SK-N-SH (cell line): ENCODE results near the gene RNFT1.
"Not testable (repeated sequence)": the region's sequence is repeated elsewhere in the genome, so short reads cannot be mapped to it uniquely, and the experiment has no call there.

Experiments used
- GABPA ChIP-seq: IDR thresholded peaks from 2 replicates; pipeline ENCODE4 v1.4.0; 2012; ENCODE audit warnings: low read depth, mild to moderate bottlenecking
- SIN3A ChIP-seq: IDR thresholded peaks from 2 replicates; pipeline ENCODE4 v1.6.1; 2012; ENCODE audit warnings: low read depth, mild to moderate bottlenecking, low read length, moderate library complexity, borderline replicate concordance
- TF ChIP-seq, protein P1 (sequence below): fragments of 200-600 bp; sonication (generic); IDR thresholded peaks from 2 replicates; pipeline ENCODE4 v1.6.1; 2017; ENCODE audit warnings: antibody characterized with exemption, mild to moderate bottlenecking, moderate library complexity
- TF ChIP-seq, protein P2 (sequence below): fragments of 150-350 bp; IDR thresholded peaks from 2 replicates; pipeline ENCODE4 v1.6.1; 2017; ENCODE audit warnings: antibody characterized with exemption, low read length, low read depth, borderline replicate concordance

DNA sequence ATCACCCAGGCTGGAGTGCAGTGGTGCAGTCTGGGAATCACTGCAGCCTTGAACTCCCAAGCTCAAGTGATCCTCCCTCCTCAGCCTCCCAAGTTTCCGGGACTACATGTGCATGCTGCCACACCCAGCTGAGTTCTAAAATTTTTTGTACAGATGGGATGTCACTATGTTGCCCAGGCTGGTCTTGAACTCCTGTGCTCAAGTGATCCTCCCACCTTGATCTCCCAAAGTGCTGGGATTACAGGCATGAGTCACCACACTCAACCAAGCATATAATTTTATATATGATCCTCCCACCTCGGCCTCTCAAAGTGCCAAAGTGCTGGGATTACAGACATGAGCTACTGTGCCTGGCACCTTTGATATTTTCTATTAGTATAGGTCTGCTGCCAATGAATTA, 7.2 kb upstream of the RNFT1 start:
- TF ChIP-seq, protein P1, sequence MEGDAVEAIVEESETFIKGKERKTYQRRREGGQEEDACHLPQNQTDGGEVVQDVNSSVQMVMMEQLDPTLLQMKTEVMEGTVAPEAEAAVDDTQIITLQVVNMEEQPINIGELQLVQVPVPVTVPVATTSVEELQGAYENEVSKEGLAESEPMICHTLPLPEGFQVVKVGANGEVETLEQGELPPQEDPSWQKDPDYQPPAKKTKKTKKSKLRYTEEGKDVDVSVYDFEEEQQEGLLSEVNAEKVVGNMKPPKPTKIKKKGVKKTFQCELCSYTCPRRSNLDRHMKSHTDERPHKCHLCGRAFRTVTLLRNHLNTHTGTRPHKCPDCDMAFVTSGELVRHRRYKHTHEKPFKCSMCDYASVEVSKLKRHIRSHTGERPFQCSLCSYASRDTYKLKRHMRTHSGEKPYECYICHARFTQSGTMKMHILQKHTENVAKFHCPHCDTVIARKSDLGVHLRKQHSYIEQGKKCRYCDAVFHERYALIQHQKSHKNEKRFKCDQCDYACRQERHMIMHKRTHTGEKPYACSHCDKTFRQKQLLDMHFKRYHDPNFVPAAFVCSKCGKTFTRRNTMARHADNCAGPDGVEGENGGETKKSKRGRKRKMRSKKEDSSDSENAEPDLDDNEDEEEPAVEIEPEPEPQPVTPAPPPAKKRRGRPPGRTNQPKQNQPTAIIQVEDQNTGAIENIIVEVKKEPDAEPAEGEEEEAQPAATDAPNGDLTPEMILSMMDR = not testable (repeated sequence)
- TF ChIP-seq, protein P2, sequence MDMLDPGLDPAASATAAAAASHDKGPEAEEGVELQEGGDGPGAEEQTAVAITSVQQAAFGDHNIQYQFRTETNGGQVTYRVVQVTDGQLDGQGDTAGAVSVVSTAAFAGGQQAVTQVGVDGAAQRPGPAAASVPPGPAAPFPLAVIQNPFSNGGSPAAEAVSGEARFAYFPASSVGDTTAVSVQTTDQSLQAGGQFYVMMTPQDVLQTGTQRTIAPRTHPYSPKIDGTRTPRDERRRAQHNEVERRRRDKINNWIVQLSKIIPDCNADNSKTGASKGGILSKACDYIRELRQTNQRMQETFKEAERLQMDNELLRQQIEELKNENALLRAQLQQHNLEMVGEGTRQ = not testable (repeated sequence)
- TF ChIP-seq GABPA, SIN3A: not testable (repeated sequence)
